GM18907 (cell line): Measurements from ENCODE around the gene SLC10A6.

ENCODE experiments used
- ATAC-seq: cut with Tn5 transposase; IDR thresholded peaks from one replicate; pipeline ENCODE4 v1.9.1; 2021; ENCODE audit warnings: mild to moderate bottlenecking, moderate library complexity; ENCODE audit not compliant: unreplicated experiment

SLC10A6 gene

GRCh38 chr4:86848136-86848535, 1.0 kb downstream of the SLC10A6 start:
- no peak for ATAC-seq

- ATAC-seq = no peak
Measured at GRCh38 chr4:86847571-86847970, 1.6 kb downstream of the SLC10A6 start.

- no peak for ATAC-seq
Measured at GRCh38 chr4:86846921-86847320, 2.3 kb downstream of the SLC10A6 start.

- ATAC-seq = no peak
Measured at GRCh38 chr4:86845593-86845992, 3.6 kb downstream of the SLC10A6 start.

- no peak for ATAC-seq
Measured at GRCh38 chr4:86841309-86841708, 7.9 kb downstream of the SLC10A6 start.

- ATAC-seq = no peak
Measured at GRCh38 chr4:86840858-86841257, 8.3 kb downstream of the SLC10A6 start.

- ATAC-seq = no peak
Measured at GRCh38 chr4:86837691-86838503, 11.3 kb downstream of the SLC10A6 start.

GRCh38 chr4:86835677-86836076, 13.5 kb downstream of the SLC10A6 start:
- ATAC-seq = no peak

GRCh38 chr4:86834901-86835300, 14.3 kb downstream of the SLC10A6 start:
- ATAC-seq = no peak

GRCh38 chr4:86833615-86834014, 15.6 kb downstream of the SLC10A6 start:
- ATAC-seq = no peak

- ATAC-seq = no peak
Measured at GRCh38 chr4:86831262-86832130, 17.7 kb downstream of the SLC10A6 start.

GRCh38 chr4:86825511-86825910, 23.7 kb downstream of the SLC10A6 start:
- no peak for ATAC-seq

GRCh38 chr4:86822136-86822535, 27.0 kb downstream of the SLC10A6 start:
- ATAC-seq = no peak

GRCh38 chr4:86821151-86821550, 28.0 kb downstream of the SLC10A6 start:
- no peak for ATAC-seq

GRCh38 chr4:86819561-86819960, 29.6 kb downstream of the SLC10A6 start:
- no peak for ATAC-seq

GRCh38 chr4:86818841-86819240, 30.3 kb downstream of the SLC10A6 start:
- ATAC-seq = no peak

GRCh38 chr4:86818211-86818610, 31.0 kb downstream of the SLC10A6 start:
- no peak for ATAC-seq

GRCh38 chr4:86816501-86817273, 32.5 kb downstream of the SLC10A6 start:
- no peak for ATAC-seq

- no peak for ATAC-seq
Measured at GRCh38 chr4:86815653-86816052, 33.5 kb downstream of the SLC10A6 start.

GRCh38 chr4:86810847-86811246, 38.3 kb downstream of the SLC10A6 start:
- no peak for ATAC-seq

- ATAC-seq = no peak
Measured at GRCh38 chr4:86809809-86810208, 39.4 kb downstream of the SLC10A6 start.
